ENCODE data around the gene MRPL55.

MRPL55 gene

DNA sequence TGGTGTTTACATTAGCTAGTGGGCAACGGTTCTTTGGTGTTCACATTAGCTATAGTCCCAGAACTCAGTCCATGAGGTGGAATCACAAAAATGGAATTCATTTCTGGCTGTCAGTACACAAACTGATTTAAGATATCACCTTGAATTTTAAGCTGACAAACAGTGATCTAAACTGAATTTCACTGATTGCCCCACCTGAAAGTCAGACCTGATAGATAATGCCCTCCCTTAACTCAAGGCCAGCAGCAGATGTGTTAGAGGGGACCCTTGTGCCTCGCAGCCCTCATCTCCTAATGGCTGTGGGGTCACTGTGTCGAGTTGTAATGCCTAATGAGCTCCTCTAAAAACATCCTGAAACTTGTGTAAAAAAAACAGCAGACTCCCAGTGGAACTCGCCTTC lies 18.0 kb downstream of the MRPL55 start:
- TF ChIP-seq, protein P1, sequence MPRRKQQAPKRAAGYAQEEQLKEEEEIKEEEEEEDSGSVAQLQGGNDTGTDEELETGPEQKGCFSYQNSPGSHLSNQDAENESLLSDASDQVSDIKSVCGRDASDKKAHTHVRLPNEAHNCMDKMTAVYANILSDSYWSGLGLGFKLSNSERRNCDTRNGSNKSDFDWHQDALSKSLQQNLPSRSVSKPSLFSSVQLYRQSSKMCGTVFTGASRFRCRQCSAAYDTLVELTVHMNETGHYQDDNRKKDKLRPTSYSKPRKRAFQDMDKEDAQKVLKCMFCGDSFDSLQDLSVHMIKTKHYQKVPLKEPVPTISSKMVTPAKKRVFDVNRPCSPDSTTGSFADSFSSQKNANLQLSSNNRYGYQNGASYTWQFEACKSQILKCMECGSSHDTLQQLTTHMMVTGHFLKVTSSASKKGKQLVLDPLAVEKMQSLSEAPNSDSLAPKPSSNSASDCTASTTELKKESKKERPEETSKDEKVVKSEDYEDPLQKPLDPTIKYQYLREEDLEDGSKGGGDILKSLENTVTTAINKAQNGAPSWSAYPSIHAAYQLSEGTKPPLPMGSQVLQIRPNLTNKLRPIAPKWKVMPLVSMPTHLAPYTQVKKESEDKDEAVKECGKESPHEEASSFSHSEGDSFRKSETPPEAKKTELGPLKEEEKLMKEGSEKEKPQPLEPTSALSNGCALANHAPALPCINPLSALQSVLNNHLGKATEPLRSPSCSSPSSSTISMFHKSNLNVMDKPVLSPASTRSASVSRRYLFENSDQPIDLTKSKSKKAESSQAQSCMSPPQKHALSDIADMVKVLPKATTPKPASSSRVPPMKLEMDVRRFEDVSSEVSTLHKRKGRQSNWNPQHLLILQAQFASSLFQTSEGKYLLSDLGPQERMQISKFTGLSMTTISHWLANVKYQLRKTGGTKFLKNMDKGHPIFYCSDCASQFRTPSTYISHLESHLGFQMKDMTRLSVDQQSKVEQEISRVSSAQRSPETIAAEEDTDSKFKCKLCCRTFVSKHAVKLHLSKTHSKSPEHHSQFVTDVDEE (CRISPR knock-in tag; IDR thresholded peaks at IDR 0.05), result no peak
- TF ChIP-seq, protein P2, sequence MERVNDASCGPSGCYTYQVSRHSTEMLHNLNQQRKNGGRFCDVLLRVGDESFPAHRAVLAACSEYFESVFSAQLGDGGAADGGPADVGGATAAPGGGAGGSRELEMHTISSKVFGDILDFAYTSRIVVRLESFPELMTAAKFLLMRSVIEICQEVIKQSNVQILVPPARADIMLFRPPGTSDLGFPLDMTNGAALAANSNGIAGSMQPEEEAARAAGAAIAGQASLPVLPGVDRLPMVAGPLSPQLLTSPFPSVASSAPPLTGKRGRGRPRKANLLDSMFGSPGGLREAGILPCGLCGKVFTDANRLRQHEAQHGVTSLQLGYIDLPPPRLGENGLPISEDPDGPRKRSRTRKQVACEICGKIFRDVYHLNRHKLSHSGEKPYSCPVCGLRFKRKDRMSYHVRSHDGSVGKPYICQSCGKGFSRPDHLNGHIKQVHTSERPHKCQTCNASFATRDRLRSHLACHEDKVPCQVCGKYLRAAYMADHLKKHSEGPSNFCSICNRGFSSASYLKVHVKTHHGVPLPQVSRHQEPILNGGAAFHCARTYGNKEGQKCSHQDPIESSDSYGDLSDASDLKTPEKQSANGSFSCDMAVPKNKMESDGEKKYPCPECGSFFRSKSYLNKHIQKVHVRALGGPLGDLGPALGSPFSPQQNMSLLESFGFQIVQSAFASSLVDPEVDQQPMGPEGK (CRISPR knock-in tag; IDR thresholded peaks at IDR 0.05; ENCODE audit: borderline replicate concordance), result no peak
- TF ChIP-seq ARNTL (CRISPR knock-in tag; IDR thresholded peaks at IDR 0.05; ENCODE audit: borderline replicate concordance, low read depth) (no peak), ESRRG (CRISPR knock-in tag; IDR thresholded peaks at IDR 0.05) (no peak), ISL1 (CRISPR knock-in tag; IDR thresholded peaks at IDR 0.05) (no peak), RARB (CRISPR knock-in tag; IDR thresholded peaks at IDR 0.05) (no peak), BACH2 (CRISPR knock-in tag; IDR thresholded peaks at IDR 0.05; ENCODE audit: borderline replicate concordance) (no peak), ZFP30 (CRISPR knock-in tag; IDR thresholded peaks at IDR 0.05) (no peak), GLIS3 (CRISPR knock-in tag; IDR thresholded peaks at IDR 0.05) (no peak), ZC3H10 (CRISPR knock-in tag; IDR thresholded peaks at IDR 0.05) (no peak), TCF4 (CRISPR knock-in tag; IDR thresholded peaks at IDR 0.05; ENCODE audit: borderline replicate concordance) (no peak)
- ATAC-seq, result no peak

DNA sequence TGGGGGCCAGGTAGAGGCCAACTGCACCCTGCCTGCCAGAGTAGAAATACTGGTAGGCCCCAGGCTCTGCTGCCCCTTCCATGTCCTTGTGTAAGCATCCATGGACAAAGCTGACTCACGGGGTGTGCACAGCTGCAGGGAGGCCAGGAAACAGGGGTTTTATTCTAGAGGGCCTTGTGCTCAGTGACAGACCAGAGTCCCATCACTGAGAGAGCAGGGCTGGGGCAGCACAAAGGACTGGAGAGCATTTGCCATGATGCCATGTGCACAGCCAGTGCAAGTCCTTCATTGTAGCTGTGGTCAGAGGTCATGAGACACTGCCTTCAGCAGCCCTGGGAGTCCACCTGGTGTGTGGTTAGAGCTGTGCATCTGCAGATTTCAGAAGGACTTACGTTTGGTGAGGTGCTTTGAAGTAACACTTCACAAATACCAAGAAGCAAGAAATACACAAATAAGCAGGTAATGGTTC lies 18.5 kb downstream of the MRPL55 start:
- ATAC-seq, result no peak

More for the DNA sequence above, 18.5 kb downstream of the MRPL55 start:
- TF ChIP-seq ARNTL (CRISPR knock-in tag; IDR thresholded peaks at IDR 0.05; ENCODE audit: borderline replicate concordance, low read depth) (no peak), RARB (CRISPR knock-in tag; IDR thresholded peaks at IDR 0.05) (no peak), ZC3H10 (CRISPR knock-in tag; IDR thresholded peaks at IDR 0.05) (no peak), ZFP30 (CRISPR knock-in tag; IDR thresholded peaks at IDR 0.05) (no peak), BACH2 (CRISPR knock-in tag; IDR thresholded peaks at IDR 0.05; ENCODE audit: borderline replicate concordance) (no peak), TOX (CRISPR knock-in tag; IDR thresholded peaks at IDR 0.05; ENCODE audit: borderline replicate concordance) (no peak), TCF4 (CRISPR knock-in tag; IDR thresholded peaks at IDR 0.05; ENCODE audit: borderline replicate concordance) (no peak), ESRRG (CRISPR knock-in tag; IDR thresholded peaks at IDR 0.05) (no peak), ZNF70 (CRISPR knock-in tag; IDR thresholded peaks at IDR 0.05) (no peak), OSR1 (CRISPR knock-in tag; IDR thresholded peaks at IDR 0.05) (no peak)
- TF ChIP-seq, protein P3, sequence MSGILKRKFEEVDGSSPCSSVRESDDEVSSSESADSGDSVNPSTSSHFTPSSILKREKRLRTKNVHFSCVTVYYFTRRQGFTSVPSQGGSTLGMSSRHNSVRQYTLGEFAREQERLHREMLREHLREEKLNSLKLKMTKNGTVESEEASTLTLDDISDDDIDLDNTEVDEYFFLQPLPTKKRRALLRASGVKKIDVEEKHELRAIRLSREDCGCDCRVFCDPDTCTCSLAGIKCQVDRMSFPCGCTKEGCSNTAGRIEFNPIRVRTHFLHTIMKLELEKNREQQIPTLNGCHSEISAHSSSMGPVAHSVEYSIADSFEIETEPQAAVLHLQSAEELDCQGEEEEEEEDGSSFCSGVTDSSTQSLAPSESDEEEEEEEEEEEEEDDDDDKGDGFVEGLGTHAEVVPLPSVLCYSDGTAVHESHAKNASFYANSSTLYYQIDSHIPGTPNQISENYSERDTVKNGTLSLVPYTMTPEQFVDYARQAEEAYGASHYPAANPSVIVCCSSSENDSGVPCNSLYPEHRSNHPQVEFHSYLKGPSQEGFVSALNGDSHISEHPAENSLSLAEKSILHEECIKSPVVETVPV (CRISPR knock-in tag; IDR thresholded peaks at IDR 0.05), result no peak
- TF ChIP-seq, protein P2 (CRISPR knock-in tag; IDR thresholded peaks at IDR 0.05; ENCODE audit: borderline replicate concordance), result no peak
- TF ChIP-seq, protein P4, sequence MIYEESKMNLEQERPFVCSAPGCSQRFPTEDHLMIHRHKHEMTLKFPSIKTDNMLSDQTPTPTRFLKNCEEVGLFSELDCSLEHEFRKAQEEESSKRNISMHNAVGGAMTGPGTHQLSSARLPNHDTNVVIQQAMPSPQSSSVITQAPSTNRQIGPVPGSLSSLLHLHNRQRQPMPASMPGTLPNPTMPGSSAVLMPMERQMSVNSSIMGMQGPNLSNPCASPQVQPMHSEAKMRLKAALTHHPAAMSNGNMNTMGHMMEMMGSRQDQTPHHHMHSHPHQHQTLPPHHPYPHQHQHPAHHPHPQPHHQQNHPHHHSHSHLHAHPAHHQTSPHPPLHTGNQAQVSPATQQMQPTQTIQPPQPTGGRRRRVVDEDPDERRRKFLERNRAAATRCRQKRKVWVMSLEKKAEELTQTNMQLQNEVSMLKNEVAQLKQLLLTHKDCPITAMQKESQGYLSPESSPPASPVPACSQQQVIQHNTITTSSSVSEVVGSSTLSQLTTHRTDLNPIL (CRISPR knock-in tag; IDR thresholded peaks at IDR 0.05; ENCODE audit: low read depth), result no peak
- TF ChIP-seq, protein P1 (CRISPR knock-in tag; IDR thresholded peaks at IDR 0.05), result no peak
- TF ChIP-seq, protein P5, sequence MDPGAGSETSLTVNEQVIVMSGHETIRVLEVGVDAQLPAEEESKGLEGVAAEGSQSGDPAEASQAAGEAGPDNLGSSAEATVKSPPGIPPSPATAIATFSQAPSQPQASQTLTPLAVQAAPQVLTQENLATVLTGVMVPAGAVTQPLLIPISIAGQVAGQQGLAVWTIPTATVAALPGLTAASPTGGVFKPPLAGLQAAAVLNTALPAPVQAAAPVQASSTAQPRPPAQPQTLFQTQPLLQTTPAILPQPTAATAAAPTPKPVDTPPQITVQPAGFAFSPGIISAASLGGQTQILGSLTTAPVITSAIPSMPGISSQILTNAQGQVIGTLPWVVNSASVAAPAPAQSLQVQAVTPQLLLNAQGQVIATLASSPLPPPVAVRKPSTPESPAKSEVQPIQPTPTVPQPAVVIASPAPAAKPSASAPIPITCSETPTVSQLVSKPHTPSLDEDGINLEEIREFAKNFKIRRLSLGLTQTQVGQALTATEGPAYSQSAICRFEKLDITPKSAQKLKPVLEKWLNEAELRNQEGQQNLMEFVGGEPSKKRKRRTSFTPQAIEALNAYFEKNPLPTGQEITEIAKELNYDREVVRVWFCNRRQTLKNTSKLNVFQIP (CRISPR knock-in tag; IDR thresholded peaks at IDR 0.05; ENCODE audit: borderline replicate concordance, low read depth), result no peak

All from SK-N-SH treated with all-trans-retinoic acid at 6 μM for 48 hours (cell line).